ENCODE measurements around the gene FAN1.
A peak's percentile ranks its signal among the peaks of the same experiment; 100 is the strongest.

DNA sequence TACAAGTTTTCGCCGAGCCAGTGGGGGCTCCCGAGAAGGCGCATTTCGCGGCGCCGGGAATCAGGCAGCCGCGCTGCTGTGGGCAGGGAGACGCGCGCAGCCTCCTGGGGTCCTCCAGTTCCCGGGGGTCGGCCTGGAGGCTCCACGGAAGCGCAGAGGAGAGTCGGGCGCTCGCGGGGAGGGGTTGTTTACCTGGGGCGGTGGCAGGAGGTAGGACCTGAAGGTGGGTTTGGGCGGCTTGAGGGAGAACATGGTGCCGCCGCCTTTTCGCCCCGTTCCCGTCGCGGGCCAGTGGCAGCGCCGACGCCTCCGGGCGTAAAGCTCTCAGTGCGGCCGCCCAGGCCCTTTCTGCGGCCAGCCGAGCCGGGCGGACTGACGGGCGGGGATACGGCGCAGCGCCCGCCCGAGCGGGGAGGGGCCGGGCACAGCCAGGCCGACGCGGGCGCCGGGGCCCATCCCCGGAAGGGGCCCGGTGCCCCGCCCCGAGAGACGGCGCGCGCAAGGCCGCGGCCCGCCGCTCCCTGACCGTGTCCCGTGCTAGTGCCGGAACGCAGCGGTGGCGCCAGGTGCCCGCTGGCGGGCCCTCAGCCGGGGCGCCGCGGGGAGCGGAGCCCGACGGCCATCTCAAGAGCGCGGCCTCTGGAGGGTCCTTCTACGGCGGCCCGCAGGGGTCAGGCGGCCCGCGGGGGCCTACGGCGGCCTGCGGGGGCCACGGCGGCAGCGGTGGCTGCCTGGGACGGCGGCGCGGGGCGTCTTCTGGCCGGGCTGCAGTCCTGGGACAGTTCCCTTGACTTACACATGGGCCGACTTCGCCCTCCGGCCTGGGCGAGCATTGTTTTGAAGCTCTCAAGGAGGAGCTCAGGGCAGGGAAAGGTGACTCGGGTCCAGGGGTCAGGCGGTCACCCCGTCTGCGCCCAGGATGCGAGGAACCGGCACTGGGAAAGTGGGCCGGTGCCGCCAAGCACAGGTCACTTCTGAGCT, 87.8 kb downstream of the FAN1 start, which contains the start of gene MTMR10:
- peak in 1 of 2 donors; percentile 27 for TF ChIP-seq POLR2A (IDR thresholded peaks at IDR 0.05)
- TF ChIP-seq, protein P1, sequence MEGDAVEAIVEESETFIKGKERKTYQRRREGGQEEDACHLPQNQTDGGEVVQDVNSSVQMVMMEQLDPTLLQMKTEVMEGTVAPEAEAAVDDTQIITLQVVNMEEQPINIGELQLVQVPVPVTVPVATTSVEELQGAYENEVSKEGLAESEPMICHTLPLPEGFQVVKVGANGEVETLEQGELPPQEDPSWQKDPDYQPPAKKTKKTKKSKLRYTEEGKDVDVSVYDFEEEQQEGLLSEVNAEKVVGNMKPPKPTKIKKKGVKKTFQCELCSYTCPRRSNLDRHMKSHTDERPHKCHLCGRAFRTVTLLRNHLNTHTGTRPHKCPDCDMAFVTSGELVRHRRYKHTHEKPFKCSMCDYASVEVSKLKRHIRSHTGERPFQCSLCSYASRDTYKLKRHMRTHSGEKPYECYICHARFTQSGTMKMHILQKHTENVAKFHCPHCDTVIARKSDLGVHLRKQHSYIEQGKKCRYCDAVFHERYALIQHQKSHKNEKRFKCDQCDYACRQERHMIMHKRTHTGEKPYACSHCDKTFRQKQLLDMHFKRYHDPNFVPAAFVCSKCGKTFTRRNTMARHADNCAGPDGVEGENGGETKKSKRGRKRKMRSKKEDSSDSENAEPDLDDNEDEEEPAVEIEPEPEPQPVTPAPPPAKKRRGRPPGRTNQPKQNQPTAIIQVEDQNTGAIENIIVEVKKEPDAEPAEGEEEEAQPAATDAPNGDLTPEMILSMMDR (IDR thresholded peaks at IDR 0.05), result no peak

Measured in lower leg skin (tissue), 3 donors.